Endothelial cell of coronary artery (primary cell): ENCODE results near the gene TESK1. TPM values are rescaled to one million over a fixed set of nuclear protein-coding genes. Genes with fewer than 3 reads are reported as not detected.

Experiments used
- total RNA-seq: library from RNA; depleted of rRNA; stranded (reverse); fragments of >200 nt; gene quantifications from 2 replicates; pipeline ENCODE4 v1.2.3, GENCODE V29; 2014

Gene TESK1
- total RNA-seq = 4.0 and 8.4 TPM in 2 replicates

GRCh38 chr9:35604578-35605350 is at the start of gene TESK1:
TSS of gene TESK1 (plus strand) at chr9:35605262. CDS start at chr9:35605620, 358 bp downstream.

GRCh38 chr9:35618325-35618727 is 13.3 kb downstream of the TESK1 start, which contains the start of gene CD72:
TSS of gene CD72 (minus strand) at chr9:35618413. CDS start at chr9:35618303, 110 bp downstream.

GRCh38 chr9:35650341-35651158 is 45.5 kb downstream of the TESK1 start, which contains the start of gene SIT1:
TSS of gene SIT1 (minus strand) at chr9:35650931. CDS start at chr9:35650853, 78 bp downstream.

GRCh38 chr9:35657546-35658136 is 52.6 kb downstream of the TESK1 start, which contains the start of gene RMRP:
TSS of gene RMRP (minus strand) at chr9:35658019.

GRCh38 chr9:35658137-35658967 is 53.3 kb downstream of the TESK1 start, which contains the start of gene CCDC107:
TSS of gene CCDC107 (plus strand) at chr9:35658292. CDS start at chr9:35658380, 88 bp downstream.

Other genes with a start within 250 kb of the TESK1 start
- gene RUSC2, start 115.2 kb upstream of the TESK1 start, total RNA-seq = 10.3 and 19.7 TPM in 2 replicates
- gene CD72, start 13.2 kb downstream of the TESK1 start, total RNA-seq = not detected in 2 replicates
- gene SIT1, start 45.7 kb downstream of the TESK1 start, total RNA-seq = not detected in 2 replicates
- 34,663 and 71,197 TPM in 2 replicates for gene RMRP, start 52.8 kb downstream of the TESK1 start, total RNA-seq
- 8.9 and 13.7 TPM in 2 replicates for gene CCDC107, start 53.0 kb downstream of the TESK1 start, total RNA-seq
- 0.38 and 0.81 TPM in 2 replicates for gene ARHGEF39, start 59.9 kb downstream of the TESK1 start, total RNA-seq
- 0.19 TPM in 1 of 2 replicates, not detected in the other for gene CA9, start 68.7 kb downstream of the TESK1 start, total RNA-seq
- 316 and 644 TPM in 2 replicates for gene TPM2, start 84.7 kb downstream of the TESK1 start, total RNA-seq
- gene TLN1, start 126.9 kb downstream of the TESK1 start, total RNA-seq = 315 and 441 TPM in 2 replicates
- gene CREB3, start 127.4 kb downstream of the TESK1 start, total RNA-seq = 51.5 and 52.2 TPM in 2 replicates
- 63.2 and 65.8 TPM in 2 replicates for gene GBA2, start 144.0 kb downstream of the TESK1 start, total RNA-seq
- 8.5 and 10.8 TPM in 2 replicates for gene RGP1, start 144.0 kb downstream of the TESK1 start, total RNA-seq
- 6.5 and 13.3 TPM in 2 replicates for gene MSMP, start 149.0 kb downstream of the TESK1 start, total RNA-seq
- 6.2 and 14.1 TPM in 2 replicates for gene NPR2, start 186.3 kb downstream of the TESK1 start, total RNA-seq
- gene SPAG8, start 207.0 kb downstream of the TESK1 start, total RNA-seq = 0.19 and 0.27 TPM in 2 replicates
- gene HINT2, start 209.8 kb downstream of the TESK1 start, total RNA-seq = 18.4 and 21.7 TPM in 2 replicates
- not detected in 2 replicates for gene FAM221B, start 223.5 kb downstream of the TESK1 start, total RNA-seq
- 0.09 and 1.1 TPM in 2 replicates for gene TMEM8B, start 224.0 kb downstream of the TESK1 start, total RNA-seq